Measurements from ENCODE around the gene RNF151.

DNA sequence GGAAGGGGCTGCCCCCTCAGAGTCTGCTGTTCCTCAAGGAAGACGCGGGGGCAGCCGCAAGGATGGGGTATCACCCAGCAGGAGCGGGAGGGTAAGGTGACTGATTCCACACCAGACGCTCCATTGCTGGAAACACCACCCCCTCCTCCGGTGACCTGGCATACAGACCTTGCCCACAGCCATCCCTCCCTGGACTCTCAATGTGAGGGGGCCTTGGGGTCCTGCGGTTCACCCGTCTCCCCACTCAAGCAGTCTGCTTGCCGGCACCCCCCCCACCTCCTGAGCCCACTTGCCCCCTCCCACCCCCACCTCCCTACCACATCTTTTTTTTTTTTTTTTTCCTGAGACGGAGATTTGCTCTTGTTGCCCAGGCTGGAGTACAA, 36.3 kb upstream of the RNF151 start:
- no peak for TF ChIP-seq EP300 (IDR thresholded peaks at IDR 0.05)
- TF ChIP-seq, protein P1, sequence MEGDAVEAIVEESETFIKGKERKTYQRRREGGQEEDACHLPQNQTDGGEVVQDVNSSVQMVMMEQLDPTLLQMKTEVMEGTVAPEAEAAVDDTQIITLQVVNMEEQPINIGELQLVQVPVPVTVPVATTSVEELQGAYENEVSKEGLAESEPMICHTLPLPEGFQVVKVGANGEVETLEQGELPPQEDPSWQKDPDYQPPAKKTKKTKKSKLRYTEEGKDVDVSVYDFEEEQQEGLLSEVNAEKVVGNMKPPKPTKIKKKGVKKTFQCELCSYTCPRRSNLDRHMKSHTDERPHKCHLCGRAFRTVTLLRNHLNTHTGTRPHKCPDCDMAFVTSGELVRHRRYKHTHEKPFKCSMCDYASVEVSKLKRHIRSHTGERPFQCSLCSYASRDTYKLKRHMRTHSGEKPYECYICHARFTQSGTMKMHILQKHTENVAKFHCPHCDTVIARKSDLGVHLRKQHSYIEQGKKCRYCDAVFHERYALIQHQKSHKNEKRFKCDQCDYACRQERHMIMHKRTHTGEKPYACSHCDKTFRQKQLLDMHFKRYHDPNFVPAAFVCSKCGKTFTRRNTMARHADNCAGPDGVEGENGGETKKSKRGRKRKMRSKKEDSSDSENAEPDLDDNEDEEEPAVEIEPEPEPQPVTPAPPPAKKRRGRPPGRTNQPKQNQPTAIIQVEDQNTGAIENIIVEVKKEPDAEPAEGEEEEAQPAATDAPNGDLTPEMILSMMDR (IDR thresholded peaks at IDR 0.05), result no peak
- TF ChIP-seq POLR2A (IDR thresholded peaks at IDR 0.05), result no peak
- TF ChIP-seq POLR2AphosphoS5 (IDR thresholded peaks at IDR 0.05), result no peak
